Stimulated activated CD4-positive, alpha-beta T cell treated with anti-CD3 and anti-CD28 coated beads, Interleukin-1b, Interleukin-23, amount 100 ng/mL, for 4 hours (primary cell): ENCODE data around the gene CKAP4.

Experiments
- DNase-seq, 2 donors: peaks; one replicate each; pipeline ENCODE4 v3.0.0-alpha.2; 2020; ENCODE audit warnings: low read depth in 2 of 2

Gene CKAP4

GRCh38 chr12:106195621-106196027 lies 52.2 kb downstream of the CKAP4 start:
- no peak for DNase-seq

GRCh38 chr12:106194351-106194750 lies 53.5 kb downstream of the CKAP4 start:
- DNase-seq = no peak

GRCh38 chr12:106193394-106194215 lies 54.2 kb downstream of the CKAP4 start:
- no peak for DNase-seq

GRCh38 chr12:106192659-106193393 lies 55.0 kb downstream of the CKAP4 start:
- DNase-seq = no peak

GRCh38 chr12:106190581-106190980 lies 57.2 kb downstream of the CKAP4 start:
- no peak for DNase-seq

- no peak for DNase-seq
Measured at GRCh38 chr12:106189341-106189740, 58.5 kb downstream of the CKAP4 start.

GRCh38 chr12:106188256-106188655 lies 59.6 kb downstream of the CKAP4 start:
- no peak for DNase-seq
